C4-2B (cell line): Measurements from ENCODE around the gene NRXN3.
A peak's percentile ranks its signal among the peaks of the same experiment; 100 is the strongest.

ENCODE experiments used
- H3K27ac ChIP-seq: fragments of 450-650 bp; 2 replicates; pipeline ENCODE4 v1.5.1; 2017
- ZFX ChIP-seq: fragments of 450-650 bp; IDR thresholded peaks from 2 replicates; pipeline ENCODE4 v1.6.1; 2017
- TF ChIP-seq, protein P1 (sequence below): fragments of 450-650 bp; conservative IDR thresholded peaks from 2 replicates; pipeline ENCODE4 v1.5.1; 2017; ENCODE audit warnings: mild to moderate bottlenecking

The NRXN3 gene

DNA sequence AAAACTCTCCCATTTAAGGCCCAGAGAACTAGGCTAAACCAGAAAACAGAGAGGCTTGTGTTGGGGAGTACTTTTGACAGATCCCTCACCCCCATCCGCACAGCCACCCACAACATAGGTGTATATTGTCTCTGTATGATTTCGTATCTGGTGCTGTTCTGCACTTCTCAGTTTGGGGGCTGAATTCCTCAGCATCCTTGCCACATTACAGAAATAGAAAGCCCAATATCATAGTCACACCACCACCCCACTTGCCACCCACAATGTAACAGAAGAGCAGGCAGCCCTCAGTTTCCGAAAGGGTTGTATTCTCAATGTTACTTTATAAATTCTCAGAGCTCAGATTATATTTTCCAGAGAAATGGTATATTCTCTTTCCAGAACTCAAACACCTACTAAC is 1090.2 kb downstream of the NRXN3 start:
- no peak overlapping the region for H3K27ac ChIP-seq
- TF ChIP-seq ZFX = no peak
- TF ChIP-seq, protein P1, sequence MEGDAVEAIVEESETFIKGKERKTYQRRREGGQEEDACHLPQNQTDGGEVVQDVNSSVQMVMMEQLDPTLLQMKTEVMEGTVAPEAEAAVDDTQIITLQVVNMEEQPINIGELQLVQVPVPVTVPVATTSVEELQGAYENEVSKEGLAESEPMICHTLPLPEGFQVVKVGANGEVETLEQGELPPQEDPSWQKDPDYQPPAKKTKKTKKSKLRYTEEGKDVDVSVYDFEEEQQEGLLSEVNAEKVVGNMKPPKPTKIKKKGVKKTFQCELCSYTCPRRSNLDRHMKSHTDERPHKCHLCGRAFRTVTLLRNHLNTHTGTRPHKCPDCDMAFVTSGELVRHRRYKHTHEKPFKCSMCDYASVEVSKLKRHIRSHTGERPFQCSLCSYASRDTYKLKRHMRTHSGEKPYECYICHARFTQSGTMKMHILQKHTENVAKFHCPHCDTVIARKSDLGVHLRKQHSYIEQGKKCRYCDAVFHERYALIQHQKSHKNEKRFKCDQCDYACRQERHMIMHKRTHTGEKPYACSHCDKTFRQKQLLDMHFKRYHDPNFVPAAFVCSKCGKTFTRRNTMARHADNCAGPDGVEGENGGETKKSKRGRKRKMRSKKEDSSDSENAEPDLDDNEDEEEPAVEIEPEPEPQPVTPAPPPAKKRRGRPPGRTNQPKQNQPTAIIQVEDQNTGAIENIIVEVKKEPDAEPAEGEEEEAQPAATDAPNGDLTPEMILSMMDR = no peak

GRCh38 chr14:79265366-79265946 is 1095.3 kb downstream of the NRXN3 start:
- no peak overlapping the region for H3K27ac ChIP-seq
- TF ChIP-seq ZFX = no peak
- TF ChIP-seq, protein P1 = no peak

DNA sequence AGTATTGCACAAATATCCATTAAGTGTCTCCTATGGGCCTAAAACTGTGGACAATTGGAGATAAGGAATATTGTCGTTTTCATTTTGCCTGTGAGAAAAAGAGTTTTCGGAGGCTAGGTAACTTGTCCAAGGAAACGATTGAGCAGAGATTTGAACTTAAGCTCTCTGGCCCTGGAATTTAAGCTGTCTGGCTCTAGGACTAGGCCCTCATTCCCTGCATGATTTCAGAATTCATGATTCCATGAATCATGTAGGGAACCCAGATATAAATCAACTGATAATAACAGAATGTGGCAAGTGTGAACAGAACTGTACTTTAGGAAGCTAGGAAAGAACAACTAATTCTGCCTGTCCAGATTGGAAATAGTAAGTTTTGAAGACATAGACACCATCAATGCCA is 1100.2 kb downstream of the NRXN3 start:
- H3K27ac ChIP-seq = no peak overlapping the region
- no peak for TF ChIP-seq ZFX

GRCh38 chr14:79271122-79271521 is 1100.9 kb downstream of the NRXN3 start:
- H3K27ac ChIP-seq = no peak overlapping the region
- no peak for TF ChIP-seq ZFX
- TF ChIP-seq, protein P1 = no peak

- H3K27ac ChIP-seq = no peak overlapping the region
- TF ChIP-seq, protein P1 = peak; percentile 33
- no peak for TF ChIP-seq ZFX
These were observed 1104.6 kb downstream of the NRXN3 start for GRCh38 chr14:79274641-79275291.

DNA sequence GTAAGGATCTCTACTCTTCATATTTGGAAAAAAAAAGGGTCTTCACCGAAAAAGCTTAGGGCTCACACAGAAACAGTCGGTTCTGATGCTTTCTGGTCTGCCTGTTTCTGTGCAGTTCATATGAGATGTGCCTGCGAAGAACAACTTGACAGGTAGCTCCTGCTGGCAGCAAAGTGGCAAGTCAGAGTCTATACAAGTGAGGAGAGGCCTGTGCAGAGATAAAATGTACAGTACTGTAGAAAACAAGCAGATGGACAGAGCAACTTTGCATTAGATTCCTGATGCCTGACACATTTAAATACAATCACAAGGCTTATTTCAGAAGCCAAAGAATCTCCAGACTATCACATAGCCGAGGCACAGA is 1105.1 kb downstream of the NRXN3 start:
- TF ChIP-seq ZFX = no peak
- TF ChIP-seq, protein P1 = no peak
- no peak overlapping the region for H3K27ac ChIP-seq

DNA sequence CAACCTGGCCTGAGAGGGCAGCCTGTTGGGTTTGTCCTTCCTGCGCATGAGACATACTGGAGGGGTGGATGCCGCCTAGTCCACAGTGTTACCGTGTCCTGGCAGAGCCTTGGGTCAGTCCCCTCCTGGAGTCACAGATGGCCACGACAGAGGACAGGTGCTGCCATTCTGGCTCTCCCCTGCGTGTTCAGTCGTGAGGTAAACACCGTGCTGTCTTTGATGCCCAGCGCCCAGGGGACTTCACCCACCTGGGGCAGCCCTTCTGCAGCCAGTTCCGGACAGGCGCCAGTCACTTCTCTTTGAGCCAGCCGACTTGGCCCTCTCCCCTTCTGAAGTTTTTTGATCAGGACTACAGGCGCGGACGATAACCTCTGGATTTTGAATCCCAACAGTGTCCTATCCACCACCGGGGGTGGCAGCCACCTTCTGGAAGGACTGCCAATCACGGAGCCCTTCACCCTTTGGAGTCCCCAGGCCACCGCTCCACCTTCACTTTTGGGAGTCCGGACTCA is 1108.2 kb downstream of the NRXN3 start:
- TF ChIP-seq ZFX = no peak
- TF ChIP-seq, protein P1 = no peak
- peak overlapping the region; percentile 42 for H3K27ac ChIP-seq
